Gastrocnemius medialis (tissue), 4 donors: ENCODE measurements around the gene SLC25A21. TPM values are rescaled to one million over a fixed set of nuclear protein-coding genes. Genes with fewer than 3 reads are reported as not detected.

Source experiments
- ATAC-seq, 2 donors: fragments of 150-250 bp; one replicate each; pipeline ENCODE4 v1.9.1; 2016
- DNase-seq, 2 donors: peaks; one replicate each; pipeline ENCODE4 v3.0.0-alpha.2; 2019
- H3K27ac ChIP-seq, 4 donors: fragments of 200-600 bp; sonication (generic); 1 replicate in 1 of 4; 2 replicates in 3 of 4; pipeline ENCODE4 v1.5.1; 2016 to 2018; ENCODE audit warnings: mild to moderate bottlenecking in 2 of 4, moderate library complexity in 1 of 4
- H3K27me3 ChIP-seq, 3 donors: fragments of 200-600 bp; sonication (generic) in 2 of 3; 1 replicate in 1 of 3; 2 replicates in 2 of 3; pipeline versions ENCODE4 v1.5.1 to v1.6.0; 2016 to 2019; ENCODE audit warnings: mild to moderate bottlenecking in 1 of 3, moderate library complexity in 1 of 3
- H3K36me3 ChIP-seq, 2 donors: fragments of 200-600 bp; sonication (generic) in 1 of 2; one replicate each; pipeline ENCODE4 v1.5.1; 2017 to 2018
- H3K4me1 ChIP-seq, 2 donors: fragments of 200-600 bp; sonication (generic) in 1 of 2; one replicate each; pipeline ENCODE4 v1.5.1; 2016 to 2017; ENCODE audit warnings: mild to moderate bottlenecking in 2 of 2
- H3K4me3 ChIP-seq, 4 donors: fragments of 200-600 bp; sonication (generic) in 3 of 4; 1 replicate in 1 of 4; 2 replicates in 3 of 4; pipeline ENCODE4 v1.5.1; 2016 to 2019; ENCODE audit warnings: mild to moderate bottlenecking in 2 of 4
- H3K9me3 ChIP-seq, 3 donors: fragments of 200-600 bp; sonication (generic) in 2 of 3; 1 replicate in 1 of 3; 2 replicates in 2 of 3; pipeline ENCODE4 v1.5.1; 2016 to 2019
- POLR2A ChIP-seq, 2 donors: fragments of 450-650 bp; IDR thresholded peaks; one replicate each; pipeline ENCODE4 v1.6.1; 2017; ENCODE audit warnings: antibody characterized with exemption in 2 of 2, mild to moderate bottlenecking in 2 of 2, moderate library complexity in 2 of 2
- in situ Hi-C, 4 donors: fragments of 200-750 bp; cut with MboI; loops; one replicate each; pipeline versions ENCODE4 v1.15.0 to v1.8.0; 2017; ENCODE audit warnings: low sequenced_read_pairs in 4 of 4
- intact Hi-C: fragments of 100-400 bp; cut with DNase I; formaldehyde crosslinking; loops from one replicate; pipeline ENCODE4 v1.15.1; 2023; ENCODE audit warnings: low total_unique reads
- total RNA-seq, 4 donors: library from RNA; depleted of rRNA; stranded (reverse); fragments of >200 nt; gene quantifications; one replicate each; pipeline versions ENCODE4 v1.1.0 to v1.2.3, GENCODE V29; 2016
- TF ChIP-seq, protein P1 (sequence below), 5 experiments: fragments of 450-650 bp in 3 of 5; fragments of 200-600 bp in 2 of 5; sonication (generic) in 2 of 5; IDR thresholded peaks in 4 of 5; conservative IDR thresholded peaks in 1 of 5; 1 replicate in 4 of 5; 2 replicates in 1 of 5; pipeline ENCODE4 v1.5.1; 2016 to 2019; ENCODE audit warnings: antibody characterized with exemption in 5 of 5, mild to moderate bottlenecking in 3 of 5, moderate library complexity in 3 of 5

The SLC25A21 gene
- total RNA-seq, 4 donors from 2014 or later = 1.9 TPM; not detected in 3

DNA sequence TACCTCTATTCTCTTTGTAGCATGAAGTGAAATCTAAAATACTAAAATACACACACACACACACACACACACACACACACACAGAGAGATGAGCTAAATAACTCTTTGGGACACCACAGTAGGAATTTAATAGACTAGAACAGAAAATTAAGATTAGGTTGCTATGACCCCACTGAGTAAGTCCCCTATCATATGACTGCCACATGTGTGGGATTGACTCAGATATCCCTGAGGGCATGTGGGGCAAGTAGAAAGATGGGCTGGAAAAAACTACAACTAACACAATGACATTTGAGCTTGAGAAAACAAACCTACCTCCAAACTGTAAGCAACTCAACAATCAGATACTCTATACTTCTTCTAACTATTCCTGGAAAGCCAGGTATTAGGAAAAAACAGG is 27.0 kb downstream of the SLC25A21 start:
- no peaks in the 10 kb centered on the region for H3K36me3 ChIP-seq
- in situ Hi-C loops = no loop called here

DNA sequence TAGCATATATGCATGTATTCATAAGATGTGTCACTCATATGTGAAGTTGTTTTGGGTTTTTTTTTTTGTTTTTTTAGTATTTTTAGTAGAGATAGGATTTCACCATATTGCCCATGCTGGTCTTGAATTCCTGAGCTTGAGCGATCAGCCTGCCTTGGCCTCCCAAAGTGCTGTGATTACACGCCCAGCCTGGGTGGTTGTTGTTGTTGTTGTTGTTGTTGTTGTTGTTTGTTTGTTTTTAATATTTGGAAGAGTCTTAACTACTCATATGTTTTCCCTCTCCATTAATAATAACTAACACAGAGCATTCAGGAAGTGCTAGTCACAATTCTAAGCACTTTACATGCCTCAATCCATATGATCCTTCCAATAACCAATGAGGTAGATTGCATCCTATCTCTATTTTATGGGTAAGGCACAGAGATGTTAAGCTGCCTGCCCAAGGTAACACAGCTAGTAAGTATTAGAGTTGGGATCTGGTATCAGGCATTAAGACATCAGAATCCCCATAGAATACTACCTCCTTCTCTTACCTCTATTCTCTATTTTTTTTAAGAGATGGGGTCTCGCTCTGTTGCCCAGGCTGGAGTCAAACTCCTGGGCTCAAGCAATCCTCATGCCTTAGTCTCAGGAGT is 27.6 kb downstream of the SLC25A21 start:
- no peak for DNase-seq
- Histone ChIP-seq H3K9me3 (no peaks in the 10 kb centered on the region), H3K36me3 (no peaks in the 10 kb centered on the region), H3K4me3 (no peak overlapping the region), H3K27ac (no peak overlapping the region), H3K4me1 (no peaks in the 10 kb centered on the region), H3K27me3 (no peaks in the 10 kb centered on the region)
- TF ChIP-seq, protein P1, sequence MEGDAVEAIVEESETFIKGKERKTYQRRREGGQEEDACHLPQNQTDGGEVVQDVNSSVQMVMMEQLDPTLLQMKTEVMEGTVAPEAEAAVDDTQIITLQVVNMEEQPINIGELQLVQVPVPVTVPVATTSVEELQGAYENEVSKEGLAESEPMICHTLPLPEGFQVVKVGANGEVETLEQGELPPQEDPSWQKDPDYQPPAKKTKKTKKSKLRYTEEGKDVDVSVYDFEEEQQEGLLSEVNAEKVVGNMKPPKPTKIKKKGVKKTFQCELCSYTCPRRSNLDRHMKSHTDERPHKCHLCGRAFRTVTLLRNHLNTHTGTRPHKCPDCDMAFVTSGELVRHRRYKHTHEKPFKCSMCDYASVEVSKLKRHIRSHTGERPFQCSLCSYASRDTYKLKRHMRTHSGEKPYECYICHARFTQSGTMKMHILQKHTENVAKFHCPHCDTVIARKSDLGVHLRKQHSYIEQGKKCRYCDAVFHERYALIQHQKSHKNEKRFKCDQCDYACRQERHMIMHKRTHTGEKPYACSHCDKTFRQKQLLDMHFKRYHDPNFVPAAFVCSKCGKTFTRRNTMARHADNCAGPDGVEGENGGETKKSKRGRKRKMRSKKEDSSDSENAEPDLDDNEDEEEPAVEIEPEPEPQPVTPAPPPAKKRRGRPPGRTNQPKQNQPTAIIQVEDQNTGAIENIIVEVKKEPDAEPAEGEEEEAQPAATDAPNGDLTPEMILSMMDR (IDR thresholded peaks at IDR 0.05 in 4 of 5, conservative IDR thresholded peaks at IDR 0.05 in 1 of 5) = no peak
- TF ChIP-seq POLR2A (IDR thresholded peaks at IDR 0.05) = no peak
- in situ Hi-C loops (no loop called here), intact Hi-C loops (no loop called here)
- no peak for ATAC-seq

More for the DNA sequence above, 27.0 kb downstream of the SLC25A21 start:
- Histone ChIP-seq H3K4me3 (no peak overlapping the region), H3K9me3 (no peaks in the 10 kb centered on the region), H3K27ac (no peak overlapping the region), H3K4me1 (no peaks in the 10 kb centered on the region), H3K27me3 (no peaks in the 10 kb centered on the region)
- no peak for DNase-seq
- no peak for ATAC-seq
- intact Hi-C loops = no loop called here
- no peak for TF ChIP-seq POLR2A (IDR thresholded peaks at IDR 0.05)
- TF ChIP-seq, protein P1 (IDR thresholded peaks at IDR 0.05 in 4 of 5, conservative IDR thresholded peaks at IDR 0.05 in 1 of 5) = no peak

DNA sequence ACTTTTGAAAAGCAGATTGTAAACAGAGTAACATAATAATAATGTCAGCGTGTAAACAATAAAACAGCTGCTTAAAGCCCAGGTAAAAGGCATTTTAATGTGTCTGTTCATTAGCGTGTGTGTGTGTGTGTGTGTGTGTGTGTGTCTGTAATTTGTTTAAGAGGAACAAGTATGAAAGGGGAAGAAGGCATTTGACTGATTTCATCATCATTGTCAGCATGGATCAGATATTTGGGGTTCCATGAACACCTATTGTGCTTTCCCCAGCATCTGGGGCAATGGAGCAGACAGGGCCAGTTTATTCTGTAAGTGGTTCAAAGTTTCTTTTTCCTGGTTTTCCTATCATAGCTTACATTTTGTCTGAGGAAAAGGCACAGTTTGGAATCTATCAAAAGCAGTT is 28.9 kb downstream of the SLC25A21 start:
- H3K27ac ChIP-seq = no peak overlapping the region
- H3K4me1 ChIP-seq = no peaks in the 10 kb centered on the region
- intact Hi-C loops = no loop called here
- in situ Hi-C loops = no loop called here
- no peak overlapping the region for H3K4me3 ChIP-seq
- TF ChIP-seq, protein P1 (IDR thresholded peaks at IDR 0.05 in 4 of 5, conservative IDR thresholded peaks at IDR 0.05 in 1 of 5) = no peak
- TF ChIP-seq POLR2A (IDR thresholded peaks at IDR 0.05) = no peak
- H3K9me3 ChIP-seq = no peaks in the 10 kb centered on the region
- no peaks in the 10 kb centered on the region for H3K27me3 ChIP-seq
- no peaks in the 10 kb centered on the region for H3K36me3 ChIP-seq
- DNase-seq (no peak), ATAC-seq (no peak)

DNA sequence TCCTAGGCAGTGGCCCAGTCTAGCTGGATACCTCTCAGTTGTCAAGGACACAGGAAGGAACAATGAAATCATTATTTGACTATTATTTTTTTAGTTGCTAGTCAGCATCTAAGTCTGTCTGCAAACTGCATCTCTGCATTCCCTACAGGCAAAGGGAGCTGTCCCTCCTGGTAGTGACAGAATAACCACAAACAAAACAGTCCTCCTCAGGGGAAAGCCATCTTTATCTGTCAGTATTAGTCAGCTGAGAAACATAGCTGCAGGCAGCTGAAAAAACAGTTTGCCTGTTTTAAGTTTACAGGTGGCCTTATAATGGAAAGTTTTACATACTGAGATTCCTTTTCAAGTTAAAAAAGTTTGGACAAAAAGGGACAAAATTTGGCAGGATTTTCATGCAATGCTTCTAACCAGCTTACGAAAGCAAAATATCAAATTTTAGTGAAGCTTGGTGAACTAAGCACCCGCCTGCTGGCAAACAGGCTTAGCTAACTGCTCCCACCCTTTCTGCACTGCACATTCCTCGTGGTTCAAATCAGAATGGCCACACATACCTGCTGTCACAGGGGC is 29.5 kb downstream of the SLC25A21 start:
- DNase-seq (no peak), ATAC-seq (no peak)
- no peak overlapping the region for H3K27ac ChIP-seq
- no peaks in the 10 kb centered on the region for H3K27me3 ChIP-seq
- intact Hi-C loops = no loop called here
- TF ChIP-seq, protein P1 (IDR thresholded peaks at IDR 0.05 in 4 of 5, conservative IDR thresholded peaks at IDR 0.05 in 1 of 5) = no peak
- no peak for TF ChIP-seq POLR2A (IDR thresholded peaks at IDR 0.05)
- H3K4me1 ChIP-seq = no peaks in the 10 kb centered on the region
- no peak overlapping the region for H3K4me3 ChIP-seq
- no peaks in the 10 kb centered on the region for H3K9me3 ChIP-seq
- in situ Hi-C loops = no loop called here
- no peaks in the 10 kb centered on the region for H3K36me3 ChIP-seq
